Neural cell (in vitro differentiated cells): ENCODE measurements around the gene URAD. TPM values are rescaled to one million over a fixed set of nuclear protein-coding genes. Genes with fewer than 3 reads are reported as not detected.

Experiments used
- H2AFZ ChIP-seq: fragments of 200-600, 300-800 bp; sonication (generic), shearing (Covaris generic); 2 replicates; pipeline ENCODE4 v1.6.0; 2014; ENCODE audit warnings: low read depth, mild to moderate bottlenecking, antibody characterized with exemption, low read length, moderate library complexity
- H3F3A ChIP-seq: fragments of 200-600 bp; shearing (Covaris generic); 2 replicates; pipeline ENCODE4 v1.6.1; 2016; ENCODE audit warnings: mild to moderate bottlenecking, moderate library complexity, mixed read lengths, antibody characterized with exemption, low read length; ENCODE audit not compliant: insufficient read depth, poor library complexity, severe bottlenecking
- H3K27ac ChIP-seq: fragments of 200-600, 300-800 bp; sonication (generic), shearing (Covaris generic); 2 replicates; pipeline ENCODE4 v1.5.1; 2014; ENCODE audit warnings: mild to moderate bottlenecking, low read length, moderate library complexity
- H3K27me3 ChIP-seq: fragments of 300-800, 200-600 bp; sonication (generic), shearing (Covaris generic); 2 replicates; pipeline ENCODE4 v1.6.0; 2014; ENCODE audit warnings: mild to moderate bottlenecking, low read depth, low read length, moderate library complexity; ENCODE audit not compliant: insufficient read depth
- H3K36me3 ChIP-seq: fragments of 300-800, 200-600 bp; sonication (generic), shearing (Covaris generic); 2 replicates; pipeline ENCODE4 v1.5.1; 2014; ENCODE audit warnings: mild to moderate bottlenecking, antibody characterized with exemption, low read length, moderate library complexity; ENCODE audit not compliant: insufficient read depth
- H3K4me2 ChIP-seq: fragments of 300-800, 200-600 bp; sonication (generic), shearing (Covaris generic); 2 replicates; pipeline ENCODE4 v1.6.0; 2014; ENCODE audit warnings: mild to moderate bottlenecking, low read length
- H3K4me3 ChIP-seq: fragments of 300-800, 200-600 bp; sonication (generic), shearing (Covaris generic); 2 replicates; pipeline ENCODE4 v1.5.1; 2014; ENCODE audit warnings: mild to moderate bottlenecking, low read length, moderate library complexity
- H3K79me2 ChIP-seq: fragments of 200-600 bp; shearing (Covaris generic); replicated peaks from 2 replicates; pipeline ENCODE4 v1.6.0; 2014; ENCODE audit warnings: mild to moderate bottlenecking, low read length, moderate library complexity; ENCODE audit not compliant: insufficient read depth
- H3K9ac ChIP-seq: fragments of 300-800, 200-600 bp; sonication (generic), shearing (Covaris generic); 2 replicates; pipeline ENCODE4 v1.6.1; 2016; ENCODE audit warnings: mild to moderate bottlenecking, low read length, mixed read lengths
- H3K9me2 ChIP-seq: fragments of 200-600 bp; shearing (Covaris generic); 2 replicates; pipeline ENCODE4 v1.6.1; 2016; ENCODE audit warnings: mild to moderate bottlenecking, low read length, mixed read lengths; ENCODE audit not compliant: insufficient read depth
- H3K9me3 ChIP-seq: fragments of 200-600, 300-800 bp; sonication (generic), shearing (Covaris generic); 2 replicates; pipeline ENCODE4 v1.6.1; 2016; ENCODE audit warnings: mild to moderate bottlenecking, mixed run types, low read length, moderate library complexity, mixed read lengths
- H4K20me1 ChIP-seq: fragments of 200-600 bp; shearing (Covaris generic); 2 replicates; pipeline ENCODE4 v1.6.1; 2016; ENCODE audit warnings: mild to moderate bottlenecking, mixed run types; ENCODE audit not compliant: insufficient read depth
- CTCF ChIP-seq: fragments of 450-650 bp; IDR thresholded peaks from 2 replicates; pipeline ENCODE4 v1.5.1; 2014; ENCODE audit warnings: antibody characterized with exemption, mild to moderate bottlenecking, moderate library complexity; ENCODE audit not compliant: poor library complexity, severe bottlenecking
- EP300 ChIP-seq: fragments of 450-650 bp; conservative IDR thresholded peaks from 2 replicates; pipeline ENCODE4 v1.6.1; 2014; ENCODE audit warnings: antibody characterized with exemption, mild to moderate bottlenecking, moderate library complexity; ENCODE audit not compliant: poor library complexity, severe bottlenecking
- EZH2 ChIP-seq: fragments of 200-600, 300-800 bp; shearing (Covaris generic), sonication (generic); IDR thresholded peaks from 2 replicates; pipeline ENCODE4 v1.6.1; 2014; ENCODE audit warnings: antibody characterized with exemption, low read length, borderline replicate concordance, mild to moderate bottlenecking; ENCODE audit not compliant: insufficient read depth, poor library complexity, severe bottlenecking
- MXI1 ChIP-seq: fragments of 450-650 bp; conservative IDR thresholded peaks from 2 replicates; pipeline ENCODE4 v1.6.1; 2014; ENCODE audit warnings: antibody characterized with exemption, mild to moderate bottlenecking; ENCODE audit not compliant: poor library complexity, severe bottlenecking
- POLR2AphosphoS5 ChIP-seq: IDR thresholded peaks from 2 replicates; pipeline ENCODE4 v1.6.1; 2012
- RAD21 ChIP-seq: fragments of 450-650 bp; conservative IDR thresholded peaks from 2 replicates; pipeline ENCODE4 v1.6.1; 2014; ENCODE audit warnings: antibody characterized with exemption, mild to moderate bottlenecking, moderate library complexity
- REST ChIP-seq: IDR thresholded peaks from 2 replicates; pipeline ENCODE4 v1.6.1; 2012; ENCODE audit warnings: borderline replicate concordance
- SMC3 ChIP-seq: fragments of 450-650 bp; conservative IDR thresholded peaks from 2 replicates; pipeline ENCODE4 v1.6.1; 2014; ENCODE audit warnings: antibody characterized with exemption, mild to moderate bottlenecking, moderate library complexity; ENCODE audit not compliant: poor library complexity
- TAF1 ChIP-seq: IDR thresholded peaks from 2 replicates; pipeline ENCODE4 v1.6.1; 2012; ENCODE audit warnings: low read depth
- polyA plus RNA-seq: library from polyadenylated mRNA; depleted of rRNA; stranded (reverse); fragments of >200 nt; gene quantifications from 2 replicates; pipeline ENCODE4 v1.2.3, GENCODE V29; 2014

Gene URAD
- polyA plus RNA-seq, 1 donor from 2014 or later, result not detected

GRCh38 chr13:27970382-27971235 is 17.9 kb downstream of the URAD start:
- Histone ChIP-seq H3K9me2 (no peaks in the 10 kb centered on the region), H3K27ac (no peak overlapping the region), H3K36me3 (no peaks in the 10 kb centered on the region), H3K79me2 (no peaks in the 10 kb centered on the region), H3K4me3 (no peak overlapping the region), H3K9ac (no peak overlapping the region), H3K4me2 (no peak overlapping the region), H3K9me3 (no peaks in the 10 kb centered on the region), H3F3A (no peaks in the 10 kb centered on the region), H2AFZ (no peak overlapping the region), H4K20me1 (no peaks in the 10 kb centered on the region), H3K27me3 (peaks cover 100% of the 10 kb centered on the region)
- TF ChIP-seq EP300 (no peak), EZH2 (peak; percentile 67)

GRCh38 chr13:27969866-27970229 is 18.6 kb downstream of the URAD start:
- H3K4me2 ChIP-seq, result no peak overlapping the region
- TF ChIP-seq EP300 (no peak), MXI1 (no peak), CTCF (no peak), SMC3 (no peak), REST (no peak), EZH2 (no peak), POLR2AphosphoS5 (no peak), TAF1 (no peak), RAD21 (no peak)
- no peaks in the 10 kb centered on the region for H3K9me3 ChIP-seq
- no peaks in the 10 kb centered on the region for H3K79me2 ChIP-seq
- no peak overlapping the region for H2AFZ ChIP-seq
- no peak overlapping the region for H3K9ac ChIP-seq
- no peaks in the 10 kb centered on the region for H3K36me3 ChIP-seq
- H3K4me3 ChIP-seq, result no peak overlapping the region
- no peaks in the 10 kb centered on the region for H3K9me2 ChIP-seq
- no peak overlapping the region for H3K27ac ChIP-seq
- peaks cover 100% of the 10 kb centered on the region for H3K27me3 ChIP-seq
- H4K20me1 ChIP-seq, result no peaks in the 10 kb centered on the region
- H3F3A ChIP-seq, result no peaks in the 10 kb centered on the region
